CD4-positive, alpha-beta T cell (primary cell): Measurements from ENCODE around the gene SNN. TPM values are rescaled to one million over a fixed set of nuclear protein-coding genes. Genes with fewer than 3 reads are reported as not detected.

Experiments used
- ATAC-seq: fragments of 200-7000 bp; cut with Tn5 transposase; one replicate; pipeline ENCODE4 v1.10.0; 2022; ENCODE audit warnings: mild to moderate bottlenecking; ENCODE audit not compliant: poor library complexity
- CTCF ChIA-PET: fragments of 350-600 bp; sonication (Branson Sonifier 250); formaldehyde crosslinking; loops from one replicate; lab custom pipeline; 2021; ENCODE audit warnings: antibody characterized with exemption, inconsistent platforms; lab: Charles Lee
- POLR2A ChIA-PET: fragments of 350-600 bp; sonication (Branson Sonifier 250); formaldehyde crosslinking; loops from one replicate; lab custom pipeline; 2021; ENCODE audit warnings: antibody characterized with exemption, inconsistent platforms; lab: Charles Lee
- DNase-seq, 14 experiments: peaks; one replicate each; pipeline ENCODE4 v3.0.0-alpha.2; 2013 to 2020; ENCODE audit warnings: mixed read lengths in 2 of 14
- H3K27ac ChIP-seq, 2 donors: one replicate each; pipeline versions ENCODE4 v1.5.1 to v1.7.0; 2013; ENCODE audit warnings: low read length in 2 of 2, low read depth in 1 of 2, mild to moderate bottlenecking in 1 of 2
- H3K27me3 ChIP-seq, 2 experiments: 1 replicate in 1 of 2; 2 replicates in 1 of 2; pipeline versions ENCODE4 v1.6.1 to v1.7.0; 2013; ENCODE audit warnings: low read length in 2 of 2, control low read depth in 1 of 2, mild to moderate bottlenecking in 1 of 2, moderate library complexity in 1 of 2; ENCODE audit not compliant: insufficient read depth in 2 of 2, control insufficient read depth in 1 of 2
- H3K36me3 ChIP-seq: one replicate; pipeline ENCODE4 v1.6.1; 2013; ENCODE audit warnings: low read length, control low read depth; ENCODE audit not compliant: insufficient read depth
- H3K4me1 ChIP-seq: one replicate; pipeline ENCODE4 v1.6.1; 2013; ENCODE audit warnings: low read length, control low read depth; ENCODE audit not compliant: insufficient read depth
- H3K4me3 ChIP-seq: one replicate; pipeline ENCODE4 v1.5.1; 2013; ENCODE audit warnings: mild to moderate bottlenecking, low read length, moderate library complexity
- H3K9me3 ChIP-seq, 2 experiments: 1 replicate in 1 of 2; 2 replicates in 1 of 2; pipeline versions ENCODE4 v1.6.1 to v1.7.0; 2013; ENCODE audit warnings: low read length in 2 of 2, mild to moderate bottlenecking in 2 of 2, control low read depth in 1 of 2, moderate library complexity in 1 of 2; ENCODE audit not compliant: control insufficient read depth in 1 of 2, insufficient read depth in 1 of 2
- H3K27ac Mint-ChIP-seq: one replicate; pipeline ENCODE4 v1.8.0; 2020; ENCODE audit warnings: mixed read lengths
- H3K27me3 Mint-ChIP-seq: one replicate; pipeline ENCODE4 v1.8.0; 2021; ENCODE audit warnings: mixed read lengths
- H3K36me3 Mint-ChIP-seq: one replicate; pipeline ENCODE4 v1.8.0; 2021; ENCODE audit warnings: low read depth, mixed read lengths
- H3K4me1 Mint-ChIP-seq: one replicate; pipeline ENCODE4 v1.8.0; 2021; ENCODE audit warnings: low read depth, mixed read lengths
- H3K4me3 Mint-ChIP-seq: one replicate; pipeline ENCODE4 v1.8.0; 2020; ENCODE audit warnings: mild to moderate bottlenecking, mixed read lengths
- H3K9me3 Mint-ChIP-seq: one replicate; pipeline ENCODE4 v1.8.0; 2020; ENCODE audit warnings: mixed read lengths
- intact Hi-C, 2 experiments: fragments of 100-400 bp; cut with DNase I in 1 of 2; cut with micrococcal nuclease in 1 of 2; formaldehyde crosslinking; loops; one replicate each; pipeline versions ENCODE4 v1.15.1 to v1.9.0; 2023 to 2025; cut with DNase I, micrococcal nuclease
- total RNA-seq, 174 experiments: library from RNA in 2 of 174; stranded (reverse) in 2 of 174; gene quantifications; one replicate each; pipeline ENCODE4 v1.2.3 and lab custom pipeline; 2021 to 2026
- TF ChIP-seq, protein P1 (sequence below): fragments of 200-600 bp; IDR thresholded peaks from one replicate; pipeline ENCODE4 v1.8.0; 2022; ENCODE audit warnings: antibody characterized with exemption, mild to moderate bottlenecking

SNN gene
- total RNA-seq, 2 experiments from 2014 or later, result 76.3 to 79.7 TPM

DNA sequence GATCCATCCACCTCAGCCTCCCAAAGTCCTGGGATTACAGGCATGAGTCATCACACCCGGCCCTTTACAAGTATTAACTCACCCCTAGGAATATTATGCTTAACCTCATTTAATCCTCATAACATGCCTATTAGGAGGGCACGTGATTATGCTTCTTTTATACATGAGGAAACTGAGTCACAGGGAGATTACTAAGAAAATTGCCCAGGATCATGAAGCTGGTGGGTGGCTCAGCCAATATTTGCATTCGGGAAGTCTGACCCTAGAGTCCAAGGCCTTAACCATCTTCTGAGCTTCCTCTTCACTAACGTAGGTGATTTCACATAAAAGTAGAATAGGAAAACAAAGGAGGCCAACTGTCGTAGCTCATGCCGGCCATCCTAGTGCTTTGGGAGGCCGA, 19.0 kb upstream of the SNN start:
- DNase-seq (no peak), ATAC-seq (no peak)
- Mint-ChIP-seq H3K27ac (no peak overlapping the region), H3K4me3 (no peak overlapping the region), H3K36me3 (no peaks in the 10 kb centered on the region), H3K27me3 (no peaks in the 10 kb centered on the region), H3K9me3 (no peaks in the 10 kb centered on the region), H3K4me1 (peaks cover 5% of the 10 kb centered on the region)
- ChIA-PET POLR2A (no interaction called here), CTCF (interaction anchor here (1.1 to 1.5 kb wide), 2 partner anchors 117 to 242 kb away, joined by 3 to 4 read pairs; no protein-coding TSS in a partner anchor)
- peaks cover 21% of the 10 kb centered on the region for H3K4me1 ChIP-seq
- H3K27me3 ChIP-seq, result no peaks in the 10 kb centered on the region
- H3K9me3 ChIP-seq, result no peaks in the 10 kb centered on the region
- H3K36me3 ChIP-seq, result no peaks in the 10 kb centered on the region
- no peak overlapping the region for H3K4me3 ChIP-seq
- intact Hi-C loops, result loop anchor here (10.0 kb wide), 2 partner anchors 166 to 244 kb away; no protein-coding TSS in a partner anchor
- no peak overlapping the region for H3K27ac ChIP-seq
- TF ChIP-seq, protein P1, sequence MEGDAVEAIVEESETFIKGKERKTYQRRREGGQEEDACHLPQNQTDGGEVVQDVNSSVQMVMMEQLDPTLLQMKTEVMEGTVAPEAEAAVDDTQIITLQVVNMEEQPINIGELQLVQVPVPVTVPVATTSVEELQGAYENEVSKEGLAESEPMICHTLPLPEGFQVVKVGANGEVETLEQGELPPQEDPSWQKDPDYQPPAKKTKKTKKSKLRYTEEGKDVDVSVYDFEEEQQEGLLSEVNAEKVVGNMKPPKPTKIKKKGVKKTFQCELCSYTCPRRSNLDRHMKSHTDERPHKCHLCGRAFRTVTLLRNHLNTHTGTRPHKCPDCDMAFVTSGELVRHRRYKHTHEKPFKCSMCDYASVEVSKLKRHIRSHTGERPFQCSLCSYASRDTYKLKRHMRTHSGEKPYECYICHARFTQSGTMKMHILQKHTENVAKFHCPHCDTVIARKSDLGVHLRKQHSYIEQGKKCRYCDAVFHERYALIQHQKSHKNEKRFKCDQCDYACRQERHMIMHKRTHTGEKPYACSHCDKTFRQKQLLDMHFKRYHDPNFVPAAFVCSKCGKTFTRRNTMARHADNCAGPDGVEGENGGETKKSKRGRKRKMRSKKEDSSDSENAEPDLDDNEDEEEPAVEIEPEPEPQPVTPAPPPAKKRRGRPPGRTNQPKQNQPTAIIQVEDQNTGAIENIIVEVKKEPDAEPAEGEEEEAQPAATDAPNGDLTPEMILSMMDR, result no peak

DNA sequence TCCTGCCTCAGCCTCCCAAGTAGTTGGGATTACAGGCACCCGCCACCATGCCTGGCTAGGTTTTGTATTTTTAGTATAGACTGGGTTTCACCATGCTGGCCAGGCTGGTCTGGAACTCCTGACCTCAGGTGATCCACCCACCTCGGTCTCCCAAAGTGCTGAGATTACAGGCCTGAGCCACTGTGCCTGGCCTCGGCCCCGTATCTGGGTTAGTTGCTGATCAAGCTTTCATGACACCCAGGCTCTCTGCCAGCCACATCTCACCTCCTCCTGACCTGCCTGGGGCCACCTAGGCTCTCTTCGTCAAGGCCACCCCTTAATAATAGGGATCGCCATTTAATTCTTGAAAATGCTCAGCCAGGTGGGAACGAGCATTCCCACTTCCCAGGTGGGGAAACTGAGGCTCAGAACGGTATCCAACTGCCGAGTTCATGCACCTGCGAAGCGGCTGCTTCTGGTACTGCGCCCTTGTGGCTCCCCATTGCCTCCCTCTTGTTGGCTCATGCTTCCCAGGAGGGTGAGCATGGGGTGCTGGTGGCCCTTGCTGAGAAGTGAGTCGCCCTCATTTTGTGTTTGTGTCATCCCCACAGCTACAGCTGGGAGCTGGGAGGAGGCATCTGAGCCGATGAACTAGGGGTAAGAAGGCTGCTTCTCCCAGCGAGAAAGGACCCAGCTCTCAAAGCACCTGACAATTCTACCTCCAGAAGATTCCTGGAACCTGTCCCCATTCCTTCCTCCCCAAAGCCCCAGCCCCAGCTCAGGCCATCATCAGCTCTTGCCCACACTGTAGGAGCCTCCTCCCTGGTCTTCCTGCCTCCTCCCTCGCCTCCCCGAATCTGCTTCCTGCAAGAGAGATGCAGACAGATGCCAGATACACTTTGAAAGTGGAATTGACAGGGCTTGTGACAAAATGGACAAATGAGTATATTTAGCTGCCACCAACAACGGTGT, 17.3 kb upstream of the SNN start:
- Mint-ChIP-seq H3K4me1 (peaks cover 9% of the 10 kb centered on the region), H3K27ac (no peak overlapping the region), H3K9me3 (no peaks in the 10 kb centered on the region), H3K36me3 (no peaks in the 10 kb centered on the region), H3K27me3 (no peaks in the 10 kb centered on the region), H3K4me3 (no peak overlapping the region)
- TF ChIP-seq, protein P1, result no peak
- no peak for ATAC-seq
- Histone ChIP-seq H3K9me3 (no peaks in the 10 kb centered on the region), H3K27ac (no peak overlapping the region), H3K36me3 (no peaks in the 10 kb centered on the region), H3K27me3 (no peaks in the 10 kb centered on the region), H3K4me1 (peaks cover 38% of the 10 kb centered on the region), H3K4me3 (no peak overlapping the region)
- no peak for DNase-seq
- ChIA-PET CTCF (interaction anchor here (0.5 to 1.5 kb wide), 2 partner anchors 243 to 558 kb away, joined by 3 read pairs; no protein-coding TSS in a partner anchor), POLR2A (no interaction called here)
- intact Hi-C loops, result no loop called here

DNA sequence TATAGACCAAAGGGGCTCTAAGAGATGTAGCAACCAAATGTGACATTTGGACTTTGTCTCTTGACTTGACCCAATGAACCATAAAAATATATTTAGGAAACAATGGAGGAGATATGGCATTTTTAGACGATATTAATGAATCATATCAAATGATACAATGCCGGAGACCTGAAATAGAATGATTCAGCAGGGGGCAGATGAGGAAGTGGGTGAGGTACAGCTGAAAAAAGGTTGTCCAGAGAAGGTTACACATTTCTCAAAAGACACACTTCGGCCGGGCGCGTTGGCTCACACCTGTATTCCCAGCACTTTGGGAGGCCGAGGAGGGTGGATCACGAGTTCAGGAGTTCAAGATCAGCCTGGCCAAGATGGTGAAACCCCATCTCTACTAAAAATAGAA, 16.5 kb upstream of the SNN start:
- Mint-ChIP-seq H3K4me1 (peaks cover 9% of the 10 kb centered on the region), H3K27ac (no peak overlapping the region), H3K4me3 (no peak overlapping the region), H3K36me3 (no peaks in the 10 kb centered on the region), H3K9me3 (no peaks in the 10 kb centered on the region), H3K27me3 (no peaks in the 10 kb centered on the region)
- Histone ChIP-seq H3K27me3 (no peaks in the 10 kb centered on the region), H3K36me3 (no peaks in the 10 kb centered on the region), H3K4me1 (peaks cover 38% of the 10 kb centered on the region), H3K27ac (no peak overlapping the region), H3K4me3 (no peak overlapping the region), H3K9me3 (no peaks in the 10 kb centered on the region)
- DNase-seq (no peak), ATAC-seq (no peak)
- TF ChIP-seq, protein P1, result no peak
- intact Hi-C loops, result no loop called here
- ChIA-PET POLR2A (no interaction called here), CTCF (interaction anchor here (0.5 kb wide), 1 partner anchor 557 kb away, joined by 3 read pairs; no protein-coding TSS in a partner anchor)
